HG03060 (cell line): ENCODE results near the gene RAB12.

Experiments
- ATAC-seq: cut with Tn5 transposase; IDR thresholded peaks from one replicate; pipeline ENCODE4 v1.9.1; 2021; ENCODE audit warnings: low read depth, moderate number of reproducible peaks; ENCODE audit not compliant: unreplicated experiment

RAB12 gene

GRCh38 chr18:8675057-8675456 lies 65.8 kb downstream of the RAB12 start:
- ATAC-seq: no peak

- ATAC-seq: no peak
Observed at GRCh38 chr18:8681196-8681595, 72.0 kb downstream of the RAB12 start.

GRCh38 chr18:8684577-8684976 lies 75.3 kb downstream of the RAB12 start:
- no peak for ATAC-seq

- ATAC-seq: no peak
Observed at GRCh38 chr18:8685141-8685913, 76.1 kb downstream of the RAB12 start.

GRCh38 chr18:8685914-8686216 lies 76.6 kb downstream of the RAB12 start:
- no peak for ATAC-seq

GRCh38 chr18:8686611-8687010 lies 77.4 kb downstream of the RAB12 start:
- ATAC-seq: no peak

- ATAC-seq: no peak
Observed at GRCh38 chr18:8688216-8688800, 79.1 kb downstream of the RAB12 start.

GRCh38 chr18:8688816-8689215 lies 79.6 kb downstream of the RAB12 start:
- ATAC-seq: no peak
